Parathyroid adenoma (tissue), 2 donors: ENCODE results near the gene PRPH2.
"Not testable (repeated sequence)": the region's sequence is repeated elsewhere in the genome, so short reads cannot be mapped to it uniquely, and the experiment has no call there.

Experiments
- H2AFZ ChIP-seq: fragments of 300-600 bp; sonication (generic); one replicate; pipeline ENCODE4 v1.7.0; 2017; ENCODE audit warnings: antibody characterized with exemption, mild to moderate bottlenecking
- H3K27ac ChIP-seq: fragments of 300-600 bp; sonication (generic); one replicate; pipeline ENCODE4 v1.7.0; 2017
- H3K27me3 ChIP-seq: fragments of 300-600 bp; sonication (generic); one replicate; pipeline ENCODE4 v1.7.0; 2017; ENCODE audit warnings: low read length; ENCODE audit not compliant: control insufficient read depth, insufficient read depth
- H3K36me3 ChIP-seq: fragments of 300-600 bp; sonication (generic); one replicate; pipeline ENCODE4 v1.7.0; 2017; ENCODE audit warnings: low read length; ENCODE audit not compliant: control insufficient read depth, insufficient read depth
- H3K4me1 ChIP-seq: fragments of 300-600 bp; sonication (generic); one replicate; pipeline ENCODE4 v1.7.0; 2017; ENCODE audit warnings: control low read depth
- H3K4me2 ChIP-seq: fragments of 300-600 bp; sonication (generic); one replicate; pipeline ENCODE4 v1.7.0; 2017; ENCODE audit warnings: low read length
- H3K4me3 ChIP-seq: fragments of 300-600 bp; sonication (generic); one replicate; pipeline ENCODE4 v1.7.0; 2017; ENCODE audit warnings: low read depth, low read length
- H3K79me2 ChIP-seq: fragments of 300-600 bp; sonication (generic); one replicate; pipeline ENCODE4 v1.7.0; 2017; ENCODE audit warnings: control low read depth
- H3K9ac ChIP-seq: fragments of 300-600 bp; sonication (generic); one replicate; pipeline ENCODE4 v1.7.0; 2017; ENCODE audit warnings: mild to moderate bottlenecking
- H3K9me3 ChIP-seq: fragments of 300-600 bp; sonication (generic); one replicate; pipeline ENCODE4 v1.7.0; 2017; ENCODE audit warnings: low read length; ENCODE audit not compliant: control insufficient read depth
- CTCF ChIP-seq: fragments of 300-600 bp; sonication (generic); IDR thresholded peaks from one replicate; pipeline ENCODE4 v1.7.0; 2017; ENCODE audit warnings: antibody characterized with exemption, mild to moderate bottlenecking
- donor health status: primary hyperparathyroidism.

The PRPH2 gene

GRCh38 chr6:42744351-42744893, 22.0 kb upstream of the PRPH2 start:
- H3K27me3 ChIP-seq = no peaks in the 10 kb centered on the region
- peaks cover 9% of the 10 kb centered on the region for H3K4me1 ChIP-seq
- TF ChIP-seq CTCF = no peak
- no peaks in the 10 kb centered on the region for H3K36me3 ChIP-seq
- H2AFZ ChIP-seq = no peak overlapping the region
- H3K27ac ChIP-seq = peak overlapping the region; percentile 99
- no peak overlapping the region for H3K9ac ChIP-seq
- peaks cover 32% of the 10 kb centered on the region for H3K79me2 ChIP-seq
- H3K4me2 ChIP-seq = peak overlapping the region; percentile 95
- no peaks in the 10 kb centered on the region for H3K9me3 ChIP-seq
- peak overlapping the region; percentile 100 for H3K4me3 ChIP-seq

- H3K27me3 ChIP-seq = no peaks in the 10 kb centered on the region
- H2AFZ ChIP-seq = no peak overlapping the region
- H3K4me2 ChIP-seq = no peak overlapping the region
- no peaks in the 10 kb centered on the region for H3K9me3 ChIP-seq
- peaks cover 32% of the 10 kb centered on the region for H3K79me2 ChIP-seq
- no peak overlapping the region for H3K9ac ChIP-seq
- TF ChIP-seq CTCF = no peak
- H3K4me1 ChIP-seq = peaks cover 5% of the 10 kb centered on the region
- H3K27ac ChIP-seq = no peak overlapping the region
- no peaks in the 10 kb centered on the region for H3K36me3 ChIP-seq
- no peak overlapping the region for H3K4me3 ChIP-seq
Observed at GRCh38 chr6:42742116-42742894, 19.9 kb upstream of the PRPH2 start.

GRCh38 chr6:42740725-42741124, 18.3 kb upstream of the PRPH2 start:
- Histone ChIP-seq H3K79me2 (peaks cover 32% of the 10 kb centered on the region), H3K4me1 (peaks cover 5% of the 10 kb centered on the region), H3K9ac (no peak overlapping the region), H3K4me3 (no peak overlapping the region), H3K27me3 (no peaks in the 10 kb centered on the region), H3K36me3 (no peaks in the 10 kb centered on the region), H3K9me3 (no peaks in the 10 kb centered on the region), H3K27ac (no peak overlapping the region), H2AFZ (no peak overlapping the region), H3K4me2 (no peak overlapping the region)
- no peak for TF ChIP-seq CTCF

GRCh38 chr6:42735976-42736375, 13.6 kb upstream of the PRPH2 start:
- no peaks in the 10 kb centered on the region for H3K79me2 ChIP-seq
- TF ChIP-seq CTCF = no peak
- no peak overlapping the region for H3K4me3 ChIP-seq
- H3K27ac ChIP-seq = no peak overlapping the region
- no peak overlapping the region for H3K4me2 ChIP-seq
- H3K4me1 ChIP-seq = no peaks in the 10 kb centered on the region
- H2AFZ ChIP-seq = no peak overlapping the region
- H3K9ac ChIP-seq = no peak overlapping the region
- H3K36me3 ChIP-seq = no peaks in the 10 kb centered on the region
- H3K27me3 ChIP-seq = no peaks in the 10 kb centered on the region
- no peaks in the 10 kb centered on the region for H3K9me3 ChIP-seq

GRCh38 chr6:42733867-42734481, 11.6 kb upstream of the PRPH2 start:
- H3K36me3 ChIP-seq, H3K79me2 ChIP-seq, H3K4me2 ChIP-seq, H3K4me1 ChIP-seq, H3K27me3 ChIP-seq, H3K9ac ChIP-seq, H3K9me3 ChIP-seq, H3K27ac ChIP-seq, H3K4me3 ChIP-seq: not testable (repeated sequence)
- peak overlapping the region; percentile 5 for H2AFZ ChIP-seq
